Tibial nerve (tissue), 3 donors: ENCODE data around the gene ARHGAP6.

Experiments
- CTCF ChIP-seq, 5 experiments: fragments of 200-600 bp in 3 of 5; fragments of 450-650 bp in 2 of 5; sonication (generic) in 3 of 5; IDR thresholded peaks; one replicate each; pipeline ENCODE4 v1.5.1; 2016 to 2019; ENCODE audit warnings: antibody characterized with exemption in 5 of 5, mild to moderate bottlenecking in 3 of 5, moderate library complexity in 2 of 5
- POLR2A ChIP-seq, 2 donors: fragments of 450-650 bp; IDR thresholded peaks; one replicate each; pipeline ENCODE4 v1.6.1; 2017; ENCODE audit warnings: antibody characterized with exemption in 2 of 2, mild to moderate bottlenecking in 2 of 2, moderate library complexity in 2 of 2

- TF ChIP-seq POLR2A (IDR thresholded peaks at IDR 0.05) (no peak), CTCF (IDR thresholded peaks at IDR 0.05) (no peak)
Measured at GRCh38 chrX:11670316-11670715, 4.6 kb upstream of the ARHGAP6 start.
